Neural cell (in vitro differentiated cells): ENCODE results near the gene RAB1B. TPM values are rescaled to one million over a fixed set of nuclear protein-coding genes. Genes with fewer than 3 reads are reported as not detected.

ENCODE experiments used
- H2AFZ ChIP-seq: fragments of 200-600, 300-800 bp; sonication (generic), shearing (Covaris generic); 2 replicates; pipeline ENCODE4 v1.6.0; 2014; ENCODE audit warnings: low read depth, mild to moderate bottlenecking, antibody characterized with exemption, low read length, moderate library complexity
- H3F3A ChIP-seq: fragments of 200-600 bp; shearing (Covaris generic); 2 replicates; pipeline ENCODE4 v1.6.1; 2016; ENCODE audit warnings: mild to moderate bottlenecking, moderate library complexity, mixed read lengths, antibody characterized with exemption, low read length; ENCODE audit not compliant: insufficient read depth, poor library complexity, severe bottlenecking
- H3K27ac ChIP-seq: fragments of 200-600, 300-800 bp; sonication (generic), shearing (Covaris generic); 2 replicates; pipeline ENCODE4 v1.5.1; 2014; ENCODE audit warnings: mild to moderate bottlenecking, low read length, moderate library complexity
- H3K27me3 ChIP-seq: fragments of 300-800, 200-600 bp; sonication (generic), shearing (Covaris generic); 2 replicates; pipeline ENCODE4 v1.6.0; 2014; ENCODE audit warnings: mild to moderate bottlenecking, low read depth, low read length, moderate library complexity; ENCODE audit not compliant: insufficient read depth
- H3K36me3 ChIP-seq: fragments of 300-800, 200-600 bp; sonication (generic), shearing (Covaris generic); 2 replicates; pipeline ENCODE4 v1.5.1; 2014; ENCODE audit warnings: mild to moderate bottlenecking, antibody characterized with exemption, low read length, moderate library complexity; ENCODE audit not compliant: insufficient read depth
- H3K4me2 ChIP-seq: fragments of 300-800, 200-600 bp; sonication (generic), shearing (Covaris generic); 2 replicates; pipeline ENCODE4 v1.6.0; 2014; ENCODE audit warnings: mild to moderate bottlenecking, low read length
- H3K4me3 ChIP-seq: fragments of 300-800, 200-600 bp; sonication (generic), shearing (Covaris generic); 2 replicates; pipeline ENCODE4 v1.5.1; 2014; ENCODE audit warnings: mild to moderate bottlenecking, low read length, moderate library complexity
- H3K79me2 ChIP-seq: fragments of 200-600 bp; shearing (Covaris generic); replicated peaks from 2 replicates; pipeline ENCODE4 v1.6.0; 2014; ENCODE audit warnings: mild to moderate bottlenecking, low read length, moderate library complexity; ENCODE audit not compliant: insufficient read depth
- H3K9ac ChIP-seq: fragments of 300-800, 200-600 bp; sonication (generic), shearing (Covaris generic); 2 replicates; pipeline ENCODE4 v1.6.1; 2016; ENCODE audit warnings: mild to moderate bottlenecking, low read length, mixed read lengths
- H3K9me2 ChIP-seq: fragments of 200-600 bp; shearing (Covaris generic); 2 replicates; pipeline ENCODE4 v1.6.1; 2016; ENCODE audit warnings: mild to moderate bottlenecking, low read length, mixed read lengths; ENCODE audit not compliant: insufficient read depth
- H3K9me3 ChIP-seq: fragments of 200-600, 300-800 bp; sonication (generic), shearing (Covaris generic); 2 replicates; pipeline ENCODE4 v1.6.1; 2016; ENCODE audit warnings: mild to moderate bottlenecking, mixed run types, low read length, moderate library complexity, mixed read lengths
- H4K20me1 ChIP-seq: fragments of 200-600 bp; shearing (Covaris generic); 2 replicates; pipeline ENCODE4 v1.6.1; 2016; ENCODE audit warnings: mild to moderate bottlenecking, mixed run types; ENCODE audit not compliant: insufficient read depth
- CTCF ChIP-seq: fragments of 450-650 bp; IDR thresholded peaks from 2 replicates; pipeline ENCODE4 v1.5.1; 2014; ENCODE audit warnings: antibody characterized with exemption, mild to moderate bottlenecking, moderate library complexity; ENCODE audit not compliant: poor library complexity, severe bottlenecking
- EP300 ChIP-seq: fragments of 450-650 bp; conservative IDR thresholded peaks from 2 replicates; pipeline ENCODE4 v1.6.1; 2014; ENCODE audit warnings: antibody characterized with exemption, mild to moderate bottlenecking, moderate library complexity; ENCODE audit not compliant: poor library complexity, severe bottlenecking
- EZH2 ChIP-seq: fragments of 200-600, 300-800 bp; shearing (Covaris generic), sonication (generic); IDR thresholded peaks from 2 replicates; pipeline ENCODE4 v1.6.1; 2014; ENCODE audit warnings: antibody characterized with exemption, low read length, borderline replicate concordance, mild to moderate bottlenecking; ENCODE audit not compliant: insufficient read depth, poor library complexity, severe bottlenecking
- MXI1 ChIP-seq: fragments of 450-650 bp; conservative IDR thresholded peaks from 2 replicates; pipeline ENCODE4 v1.6.1; 2014; ENCODE audit warnings: antibody characterized with exemption, mild to moderate bottlenecking; ENCODE audit not compliant: poor library complexity, severe bottlenecking
- POLR2AphosphoS5 ChIP-seq: IDR thresholded peaks from 2 replicates; pipeline ENCODE4 v1.6.1; 2012
- RAD21 ChIP-seq: fragments of 450-650 bp; conservative IDR thresholded peaks from 2 replicates; pipeline ENCODE4 v1.6.1; 2014; ENCODE audit warnings: antibody characterized with exemption, mild to moderate bottlenecking, moderate library complexity
- REST ChIP-seq: IDR thresholded peaks from 2 replicates; pipeline ENCODE4 v1.6.1; 2012; ENCODE audit warnings: borderline replicate concordance
- SMC3 ChIP-seq: fragments of 450-650 bp; conservative IDR thresholded peaks from 2 replicates; pipeline ENCODE4 v1.6.1; 2014; ENCODE audit warnings: antibody characterized with exemption, mild to moderate bottlenecking, moderate library complexity; ENCODE audit not compliant: poor library complexity
- TAF1 ChIP-seq: IDR thresholded peaks from 2 replicates; pipeline ENCODE4 v1.6.1; 2012; ENCODE audit warnings: low read depth
- polyA plus RNA-seq: library from polyadenylated mRNA; depleted of rRNA; stranded (reverse); fragments of >200 nt; gene quantifications from 2 replicates; pipeline ENCODE4 v1.2.3, GENCODE V29; 2014

The RAB1B gene
- polyA plus RNA-seq, 1 donor from 2014 or later = 27.2 TPM

GRCh38 chr11:66230978-66231377 lies 37.5 kb upstream of the RAB1B start:
- no peaks in the 10 kb centered on the region for H3K27me3 ChIP-seq
- H3K36me3 ChIP-seq = no peaks in the 10 kb centered on the region
- TF ChIP-seq REST = no peak
- no peak for TF ChIP-seq SMC3
- no peak for TF ChIP-seq POLR2AphosphoS5
- TF ChIP-seq EP300 = no peak
- no peak for TF ChIP-seq RAD21
- no peak for TF ChIP-seq CTCF
- TF ChIP-seq EZH2 = no peak
- no peak for TF ChIP-seq TAF1
- TF ChIP-seq MXI1 = no peak
- no peaks in the 10 kb centered on the region for H4K20me1 ChIP-seq
- no peak overlapping the region for H2AFZ ChIP-seq
- no peaks in the 10 kb centered on the region for H3K79me2 ChIP-seq
- H3K27ac ChIP-seq = no peak overlapping the region
- no peaks in the 10 kb centered on the region for H3K9me3 ChIP-seq
- no peak overlapping the region for H3K4me2 ChIP-seq
- no peaks in the 10 kb centered on the region for H3K9me2 ChIP-seq
- no peak overlapping the region for H3K9ac ChIP-seq
- no peak overlapping the region for H3K4me3 ChIP-seq
- no peaks in the 10 kb centered on the region for H3F3A ChIP-seq

- TF ChIP-seq RAD21 (no peak), TAF1 (no peak), CTCF (no peak), EP300 (no peak), EZH2 (no peak), MXI1 (no peak), POLR2AphosphoS5 (no peak), REST (no peak), SMC3 (no peak)
- no peaks in the 10 kb centered on the region for H3F3A ChIP-seq
- no peaks in the 10 kb centered on the region for H3K36me3 ChIP-seq
- H3K9ac ChIP-seq = no peak overlapping the region
- H3K79me2 ChIP-seq = no peaks in the 10 kb centered on the region
- no peaks in the 10 kb centered on the region for H3K27me3 ChIP-seq
- H3K9me2 ChIP-seq = no peaks in the 10 kb centered on the region
- H4K20me1 ChIP-seq = no peaks in the 10 kb centered on the region
- H2AFZ ChIP-seq = no peak overlapping the region
- H3K4me3 ChIP-seq = no peak overlapping the region
- H3K9me3 ChIP-seq = no peaks in the 10 kb centered on the region
- no peak overlapping the region for H3K27ac ChIP-seq
- no peak overlapping the region for H3K4me2 ChIP-seq
Observed at GRCh38 chr11:66231561-66231960, 36.9 kb upstream of the RAB1B start.
